ENCODE measurements around the gene GAS7. TPM values are rescaled to one million over a fixed set of nuclear protein-coding genes. Genes with fewer than 3 reads are reported as not detected.

GAS7 gene
- total RNA-seq, 1 donor from 2014 or later: 2.9 TPM

GRCh38 chr17:9902120-9902519 lies 296.3 kb downstream of the GAS7 start:
- Histone ChIP-seq H3K4me1 (peaks cover 30% of the 10 kb centered on the region), H3K79me2 (ENCODE audit: low read depth) (no peaks in the 10 kb centered on the region), H3K27ac (no peak overlapping the region), H3K9me3 (ENCODE audit: low read depth) (no peaks in the 10 kb centered on the region), H3K4me2 (no peak overlapping the region), H3F3A (ENCODE audit: low read depth) (no peaks in the 10 kb centered on the region), H3K27me3 (no peaks in the 10 kb centered on the region), H4K20me1 (ENCODE audit: low read depth) (no peaks in the 10 kb centered on the region), H2AFZ (replicated peaks) (no peak overlapping the region), H3K4me3 (no peak overlapping the region), H3K36me3 (no peaks in the 10 kb centered on the region), H3K9ac (no peak overlapping the region)
- H3K36me3 Mint-ChIP-seq: no peaks in the 10 kb centered on the region
- H3K9me3 Mint-ChIP-seq: peaks cover 7% of the 10 kb centered on the region
- no peak overlapping the region for H3K4me3 Mint-ChIP-seq
- peaks cover 8% of the 10 kb centered on the region for H3K27me3 Mint-ChIP-seq (ENCODE audit: insufficient read depth, low read depth)
- peak; percentile 71 for DNase-seq (ENCODE audit: low spot score)
- peaks cover 51% of the 10 kb centered on the region for H3K4me1 Mint-ChIP-seq
- no peak overlapping the region for H3K27ac Mint-ChIP-seq
- TF ChIP-seq EZH2 (IDR thresholded peaks at IDR 0.05): no peak
- TF ChIP-seq EZH2phosphoT487 (IDR thresholded peaks at IDR 0.05): no peak
- no peak for TF ChIP-seq CTCF (IDR thresholded peaks at IDR 0.05)

GRCh38 chr17:9900784-9901183 lies 297.6 kb downstream of the GAS7 start:
- Histone ChIP-seq H3F3A (ENCODE audit: low read depth) (no peaks in the 10 kb centered on the region), H3K27ac (no peak overlapping the region), H3K79me2 (ENCODE audit: low read depth) (no peaks in the 10 kb centered on the region), H3K4me3 (no peak overlapping the region), H3K36me3 (no peaks in the 10 kb centered on the region), H3K9me3 (ENCODE audit: low read depth) (no peaks in the 10 kb centered on the region), H3K4me2 (no peak overlapping the region), H4K20me1 (ENCODE audit: low read depth) (no peaks in the 10 kb centered on the region), H3K4me1 (peaks cover 34% of the 10 kb centered on the region), H3K27me3 (no peaks in the 10 kb centered on the region), H2AFZ (replicated peaks) (no peak overlapping the region), H3K9ac (no peak overlapping the region)
- DNase-seq (ENCODE audit: low spot score): no peak
- Mint-ChIP-seq H3K36me3 (no peaks in the 10 kb centered on the region), H3K4me3 (no peak overlapping the region), H3K27ac (no peak overlapping the region), H3K4me1 (peaks cover 57% of the 10 kb centered on the region), H3K27me3 (ENCODE audit: insufficient read depth, low read depth) (peaks cover 10% of the 10 kb centered on the region), H3K9me3 (peaks cover 7% of the 10 kb centered on the region)
- TF ChIP-seq EZH2phosphoT487 (IDR thresholded peaks at IDR 0.05): no peak
- no peak for TF ChIP-seq EZH2 (IDR thresholded peaks at IDR 0.05)
- no peak for TF ChIP-seq CTCF (IDR thresholded peaks at IDR 0.05)

- Mint-ChIP-seq H3K4me3 (no peak overlapping the region), H3K27me3 (ENCODE audit: insufficient read depth, low read depth) (peaks cover 11% of the 10 kb centered on the region), H3K27ac (no peak overlapping the region), H3K9me3 (peaks cover 7% of the 10 kb centered on the region), H3K4me1 (peaks cover 57% of the 10 kb centered on the region), H3K36me3 (no peaks in the 10 kb centered on the region)
- TF ChIP-seq EZH2 (IDR thresholded peaks at IDR 0.05) (no peak), EZH2phosphoT487 (IDR thresholded peaks at IDR 0.05) (no peak), CTCF (IDR thresholded peaks at IDR 0.05) (no peak)
- Histone ChIP-seq H3F3A (ENCODE audit: low read depth) (no peaks in the 10 kb centered on the region), H3K4me1 (peaks cover 34% of the 10 kb centered on the region), H3K79me2 (ENCODE audit: low read depth) (no peaks in the 10 kb centered on the region), H3K9ac (no peak overlapping the region), H2AFZ (replicated peaks) (no peak overlapping the region), H3K27ac (no peak overlapping the region), H3K4me2 (no peak overlapping the region), H3K4me3 (no peak overlapping the region), H3K36me3 (no peaks in the 10 kb centered on the region), H4K20me1 (ENCODE audit: low read depth) (no peaks in the 10 kb centered on the region), H3K9me3 (ENCODE audit: low read depth) (no peaks in the 10 kb centered on the region), H3K27me3 (peaks cover 3% of the 10 kb centered on the region)
- DNase-seq (ENCODE audit: low spot score): no peak
These were observed 298.3 kb downstream of the GAS7 start for GRCh38 chr17:9900044-9900594.
